Activated CD4-positive, alpha-beta T cell treated with anti-CD3 and anti-CD28 coated beads, Interleukin-2, amount 50 U/mL, for 48 hours (primary cell): Measurements from ENCODE around the gene CARD9.

Experiments
- DNase-seq, 2 experiments: peaks; one replicate each; pipeline ENCODE4 v3.0.0-alpha.2; 2020

Gene CARD9

GRCh38 chr9:136318776-136319241 is 54.7 kb downstream of the CARD9 start:
- no peak for DNase-seq

- DNase-seq, result no peak
These were observed 55.2 kb downstream of the CARD9 start for GRCh38 chr9:136318111-136318775.

GRCh38 chr9:136317695-136318094 is 55.8 kb downstream of the CARD9 start:
- no peak for DNase-seq

- no peak for DNase-seq
These were observed 56.4 kb downstream of the CARD9 start for GRCh38 chr9:136316896-136317676.

GRCh38 chr9:136316271-136316751 is 57.2 kb downstream of the CARD9 start:
- DNase-seq, result no peak

DNA sequence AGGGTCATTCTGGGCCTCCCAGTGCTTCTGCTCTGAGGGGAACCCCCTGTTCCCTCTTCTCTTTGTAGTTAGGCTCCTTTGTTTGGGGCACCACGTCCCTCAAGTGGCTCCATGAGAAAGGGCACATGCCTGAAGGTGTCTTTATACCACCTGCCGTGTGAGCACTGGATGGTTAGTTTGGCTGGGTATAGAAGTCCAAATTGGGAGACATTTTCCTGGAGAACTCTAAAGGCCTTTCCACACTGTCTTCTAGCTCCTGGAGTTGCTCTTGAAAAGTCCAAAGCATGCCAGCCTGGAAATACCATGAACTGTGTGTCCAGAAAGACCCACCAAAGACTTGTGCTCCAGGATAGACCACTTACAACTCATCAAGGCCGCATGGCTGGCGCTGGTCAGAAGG is 58.5 kb downstream of the CARD9 start:
- no peak for DNase-seq

- DNase-seq, result no peak
These were observed 59.4 kb downstream of the CARD9 start for GRCh38 chr9:136314056-136314416.
